Pulmonary artery endothelial cell (primary cell): ENCODE measurements around the gene HAUS6. TPM values are rescaled to one million over a fixed set of nuclear protein-coding genes. Genes with fewer than 3 reads are reported as not detected.
"Not testable (repeated sequence)": the region's sequence is repeated elsewhere in the genome, so short reads cannot be mapped to it uniquely, and the experiment has no call there.

Experiments
- DNase-seq: peaks from one replicate; pipeline ENCODE4 v3.0.0-alpha.2; 2011; ENCODE audit warnings: low read depth, low spot score
- total RNA-seq: library from RNA; depleted of rRNA; stranded (reverse); fragments of >200 nt; gene quantifications from 2 replicates; pipeline ENCODE4 v1.2.3, GENCODE V29; 2014

HAUS6 gene
- total RNA-seq, 1 donor from 2014 or later, result 19.3 TPM

- no peak for DNase-seq
Measured at GRCh38 chr9:19036611-19037010, 66.1 kb downstream of the HAUS6 start.

- DNase-seq, result no peak
Measured at GRCh38 chr9:19033015-19033414, 69.7 kb downstream of the HAUS6 start, which contains the start of gene SAXO1. TSS of gene SAXO1 (minus strand) at chr9:19033209. CDS start at chr9:19032908, 301 bp downstream.

- DNase-seq, result no peak
Measured at GRCh38 chr9:19032406-19032805, 70.3 kb downstream of the HAUS6 start.

GRCh38 chr9:19030899-19031298, 71.8 kb downstream of the HAUS6 start:
- DNase-seq, result no peak

GRCh38 chr9:19028835-19029451, 73.8 kb downstream of the HAUS6 start:
- DNase-seq, result no peak

GRCh38 chr9:19027825-19028224, 74.9 kb downstream of the HAUS6 start:
- no peak for DNase-seq

- DNase-seq, result no peak
Measured at GRCh38 chr9:19026375-19026774, 76.3 kb downstream of the HAUS6 start.

- DNase-seq, result no peak
Measured at GRCh38 chr9:19023078-19023477, 79.6 kb downstream of the HAUS6 start.

- no peak for DNase-seq
Measured at GRCh38 chr9:19022206-19022605, 80.5 kb downstream of the HAUS6 start.

GRCh38 chr9:19021649-19022048, 81.1 kb downstream of the HAUS6 start:
- not testable (repeated sequence) for DNase-seq

- no peak for DNase-seq
Measured at GRCh38 chr9:19020886-19021455, 81.7 kb downstream of the HAUS6 start.

- DNase-seq, result no peak
Measured at GRCh38 chr9:19018201-19018600, 84.5 kb downstream of the HAUS6 start.

GRCh38 chr9:19009391-19009965, 93.2 kb downstream of the HAUS6 start:
- no peak for DNase-seq

Other genes starting within 250 kb of the HAUS6 start
- gene SAXO1, start 69.7 kb downstream of the HAUS6 start, total RNA-seq, result under 0.01 TPM in 1 of 2 replicates, not detected in the other
- 38.4 and 51.6 TPM in 2 replicates for gene RRAGA, start 53.5 kb downstream of the HAUS6 start, total RNA-seq
- gene PLIN2, start 24.6 kb upstream of the HAUS6 start, total RNA-seq, result 28.2 and 75.2 TPM in 2 replicates
- 65.0 and 84.6 TPM in 2 replicates for gene DENND4C, start 127.8 kb upstream of the HAUS6 start, total RNA-seq